ENCODE measurements around the gene SOCS3.
"Not testable (repeated sequence)": the region's sequence is repeated elsewhere in the genome, so short reads cannot be mapped to it uniquely, and the experiment has no call there.

SOCS3 gene

GRCh38 chr17:78315355-78316114 lies 44.3 kb downstream of the SOCS3 start:
- no peaks in the 10 kb centered on the region for H3K9me3 ChIP-seq (ENCODE audit: control insufficient read depth in 5 of 5, low read length in 5 of 5)
- peak overlapping the region; percentile 76 for H3K27ac ChIP-seq (ENCODE audit: low read depth, low read length)
- H3K4me3 ChIP-seq (ENCODE audit: low read depth in 1 of 5, low read length in 5 of 5), result peak overlapping the region in 4 of 5 donors; percentile 14 to 39 (median 26)
- peaks cover 11 to 47% (median 38%) of the 10 kb centered on the region in 5 donors for H3K4me1 ChIP-seq (ENCODE audit: control insufficient read depth in 5 of 5, insufficient read depth in 5 of 5, low read length in 5 of 5)
- peak overlapping the region; percentile 16 to 69 (median 52) for H3K9ac ChIP-seq (ENCODE audit: low read length in 5 of 5)
- H3K36me3 ChIP-seq (ENCODE audit: control insufficient read depth in 5 of 5, insufficient read depth in 5 of 5, low read length in 5 of 5), result no peaks in the 10 kb centered on the region
- H3K27me3 ChIP-seq (ENCODE audit: control insufficient read depth in 5 of 5, insufficient read depth in 4 of 5, low read length in 5 of 5), result no peaks in the 10 kb centered on the region

- Histone ChIP-seq H3K4me1 (ENCODE audit: control insufficient read depth in 5 of 5, insufficient read depth in 5 of 5, low read length in 5 of 5) (peaks cover 11 to 47% (median 38%) of the 10 kb centered on the region in 5 donors), H3K27me3 (ENCODE audit: control insufficient read depth in 5 of 5, insufficient read depth in 4 of 5, low read length in 5 of 5) (no peaks in the 10 kb centered on the region), H3K36me3 (ENCODE audit: control insufficient read depth in 5 of 5, insufficient read depth in 5 of 5, low read length in 5 of 5) (no peaks in the 10 kb centered on the region), H3K9ac (ENCODE audit: low read length in 5 of 5) (peak overlapping the region in 2 of 5 donors; percentile 17 to 66), H3K27ac (ENCODE audit: low read depth, low read length) (peak overlapping the region; percentile 57), H3K9me3 (ENCODE audit: control insufficient read depth in 5 of 5, low read length in 5 of 5) (no peaks in the 10 kb centered on the region), H3K4me3 (ENCODE audit: low read depth in 1 of 5, low read length in 5 of 5) (peak overlapping the region in 2 of 5 donors; percentile 50 to 64)
These were observed 45.1 kb downstream of the SOCS3 start for GRCh38 chr17:78314683-78315354.

GRCh38 chr17:78313735-78314648 lies 45.9 kb downstream of the SOCS3 start:
- Histone ChIP-seq H3K9me3 (ENCODE audit: control insufficient read depth in 5 of 5, low read length in 5 of 5) (no peaks in the 10 kb centered on the region), H3K9ac (ENCODE audit: low read length in 5 of 5) (peak overlapping the region in 3 of 5 donors; percentile 59 to 74 (median 62)), H3K4me1 (ENCODE audit: control insufficient read depth in 5 of 5, insufficient read depth in 5 of 5, low read length in 5 of 5) (peaks cover 11 to 47% (median 38%) of the 10 kb centered on the region in 5 donors), H3K27ac (ENCODE audit: low read depth, low read length) (no peak overlapping the region), H3K27me3 (ENCODE audit: control insufficient read depth in 5 of 5, insufficient read depth in 4 of 5, low read length in 5 of 5) (no peaks in the 10 kb centered on the region), H3K36me3 (ENCODE audit: control insufficient read depth in 5 of 5, insufficient read depth in 5 of 5, low read length in 5 of 5) (no peaks in the 10 kb centered on the region), H3K4me3 (ENCODE audit: low read depth in 1 of 5, low read length in 5 of 5) (peak overlapping the region in 4 of 5 donors; percentile 44 to 64 (median 51))

- H3K36me3 ChIP-seq (ENCODE audit: control insufficient read depth in 5 of 5, insufficient read depth in 5 of 5, low read length in 5 of 5); H3K9ac ChIP-seq (ENCODE audit: low read length in 5 of 5); H3K27me3 ChIP-seq (ENCODE audit: control insufficient read depth in 5 of 5, insufficient read depth in 4 of 5, low read length in 5 of 5); H3K27ac ChIP-seq (ENCODE audit: low read depth, low read length); H3K4me3 ChIP-seq (ENCODE audit: low read depth in 1 of 5, low read length in 5 of 5): not testable (repeated sequence)
- Histone ChIP-seq H3K4me1 (ENCODE audit: control insufficient read depth in 5 of 5, insufficient read depth in 5 of 5, low read length in 5 of 5) (peaks cover 0 to 35% (median 20%) of the 10 kb centered on the region in 5 donors), H3K9me3 (ENCODE audit: control insufficient read depth in 5 of 5, low read length in 5 of 5) (peaks cover 0 to 10% (median 0%) of the 10 kb centered on the region in 5 donors)
These were observed 50.1 kb downstream of the SOCS3 start for GRCh38 chr17:78309659-78310255.

- Histone ChIP-seq H3K4me1 (ENCODE audit: control insufficient read depth in 5 of 5, insufficient read depth in 5 of 5, low read length in 5 of 5) (peaks cover 0 to 28% (median 16%) of the 10 kb centered on the region in 5 donors), H3K4me3 (ENCODE audit: low read depth in 1 of 5, low read length in 5 of 5) (no peak overlapping the region), H3K27me3 (ENCODE audit: control insufficient read depth in 5 of 5, insufficient read depth in 4 of 5, low read length in 5 of 5) (no peaks in the 10 kb centered on the region), H3K9ac (ENCODE audit: low read length in 5 of 5) (peak overlapping the region in 2 of 5 donors; percentile 7 to 29), H3K27ac (ENCODE audit: low read depth, low read length) (no peak overlapping the region), H3K9me3 (ENCODE audit: control insufficient read depth in 5 of 5, low read length in 5 of 5) (peaks cover 0 to 10% (median 0%) of the 10 kb centered on the region in 5 donors), H3K36me3 (ENCODE audit: control insufficient read depth in 5 of 5, insufficient read depth in 5 of 5, low read length in 5 of 5) (no peaks in the 10 kb centered on the region)
These were observed 51.8 kb downstream of the SOCS3 start for GRCh38 chr17:78307887-78308638.

GRCh38 chr17:78306913-78307312 lies 53.0 kb downstream of the SOCS3 start:
- H3K27me3 ChIP-seq (ENCODE audit: control insufficient read depth in 5 of 5, insufficient read depth in 4 of 5, low read length in 5 of 5), result no peaks in the 10 kb centered on the region

More at GRCh38 chr17:78306913-78307312, 53.0 kb downstream of the SOCS3 start:
- Histone ChIP-seq H3K9ac (ENCODE audit: low read length in 5 of 5) (no peak overlapping the region), H3K27ac (ENCODE audit: low read depth, low read length) (no peak overlapping the region), H3K4me3 (ENCODE audit: low read depth in 1 of 5, low read length in 5 of 5) (no peak overlapping the region), H3K36me3 (ENCODE audit: control insufficient read depth in 5 of 5, insufficient read depth in 5 of 5, low read length in 5 of 5) (no peaks in the 10 kb centered on the region), H3K4me1 (ENCODE audit: control insufficient read depth in 5 of 5, insufficient read depth in 5 of 5, low read length in 5 of 5) (peaks cover 0 to 28% (median 16%) of the 10 kb centered on the region in 5 donors), H3K9me3 (ENCODE audit: control insufficient read depth in 5 of 5, low read length in 5 of 5) (peaks cover 0 to 10% (median 0%) of the 10 kb centered on the region in 5 donors)

Data from subcutaneous abdominal adipose tissue (tissue), 5 donors.